ENCODE results near the gene CREM. TPM values are rescaled to one million over a fixed set of nuclear protein-coding genes. Genes with fewer than 3 reads are reported as not detected.

CREM gene
- total RNA-seq, 3 donors from 2014 or later: 11.8 to 27.4 (median 13.5) TPM

DNA sequence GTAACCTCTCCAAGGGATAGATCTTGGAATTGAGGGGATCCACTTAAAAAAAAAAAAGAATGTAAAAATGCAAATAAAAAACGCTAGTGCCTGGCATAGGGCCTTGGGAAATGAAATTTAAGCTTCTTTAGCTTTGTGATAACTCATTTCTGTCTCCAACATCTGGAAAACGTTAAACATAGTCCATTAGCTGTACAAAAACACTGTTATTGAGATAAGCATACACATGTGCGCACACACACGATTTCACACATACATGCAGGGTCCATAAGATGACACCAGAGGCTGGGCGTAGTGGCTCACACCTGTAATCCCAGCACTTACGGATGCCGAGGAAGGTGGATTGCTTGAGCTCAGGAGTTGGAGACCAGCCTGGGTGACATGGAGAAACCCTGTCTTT is 22.8 kb upstream of the CREM start:
- no peak for TF ChIP-seq CTCF (IDR thresholded peaks at IDR 0.05)
- DNase-seq (no peak), ATAC-seq (no peak)
- no peaks in the 10 kb centered on the region for H3K4me1 ChIP-seq (ENCODE audit: low read depth)
- H3K9me3 ChIP-seq: no peaks in the 10 kb centered on the region
- no peak overlapping the region for H3K4me3 ChIP-seq
- intact Hi-C loops (cut with DNase I, micrococcal nuclease): no loop called here
- no peaks in the 10 kb centered on the region for H3K36me3 ChIP-seq (ENCODE audit: low read depth)

- no peak for DNase-seq
- H3K36me3 ChIP-seq (ENCODE audit: low read depth): no peaks in the 10 kb centered on the region
- H3K4me3 ChIP-seq: no peak overlapping the region
- TF ChIP-seq CTCF (IDR thresholded peaks at IDR 0.05): no peak
- ATAC-seq: no peak
- no peaks in the 10 kb centered on the region for H3K9me3 ChIP-seq
- intact Hi-C loops (cut with DNase I, micrococcal nuclease): no loop called here
- no peaks in the 10 kb centered on the region for H3K4me1 ChIP-seq (ENCODE audit: low read depth)
Measured at GRCh38 chr10:35112571-35112970, 14.1 kb upstream of the CREM start.

GRCh38 chr10:35119378-35119777 is 7.3 kb upstream of the CREM start:
- DNase-seq (no peak), ATAC-seq (no peak)
- no peak for TF ChIP-seq CTCF (IDR thresholded peaks at IDR 0.05)
- H3K9me3 ChIP-seq: no peaks in the 10 kb centered on the region
- no peaks in the 10 kb centered on the region for H3K36me3 ChIP-seq (ENCODE audit: low read depth)
- no peak overlapping the region for H3K4me3 ChIP-seq
- H3K4me1 ChIP-seq (ENCODE audit: low read depth): no peaks in the 10 kb centered on the region
- intact Hi-C loops (cut with DNase I, micrococcal nuclease): no loop called here

- no peak for DNase-seq
- intact Hi-C loops (cut with DNase I, micrococcal nuclease): loop anchor here in 1 of 2 donors (5.0 kb wide), 1 partner anchor 93 kb away; no protein-coding TSS in a partner anchor
- H3K9me3 ChIP-seq: no peaks in the 10 kb centered on the region
- no peaks in the 10 kb centered on the region for H3K36me3 ChIP-seq (ENCODE audit: low read depth)
- ATAC-seq: no peak
- H3K4me3 ChIP-seq: no peak overlapping the region
- no peak for TF ChIP-seq CTCF (IDR thresholded peaks at IDR 0.05)
- H3K4me1 ChIP-seq (ENCODE audit: low read depth): no peaks in the 10 kb centered on the region
Measured at GRCh38 chr10:35124540-35124939, 2.1 kb upstream of the CREM start.

GRCh38 chr10:35126062-35126529 is 550 bp upstream of the CREM start:
- Histone ChIP-seq H3K9me3 (no peaks in the 10 kb centered on the region), H3K4me3 (peak overlapping the region; percentile 5), H3K4me1 (ENCODE audit: low read depth) (no peaks in the 10 kb centered on the region), H3K36me3 (ENCODE audit: low read depth) (no peaks in the 10 kb centered on the region)
- intact Hi-C loops (cut with DNase I, micrococcal nuclease): loop anchor here (5.0 kb wide), 1 partner anchor 71 kb away; no protein-coding TSS in a partner anchor
- ATAC-seq (peak; percentile 0), DNase-seq (peak in 1 of 3 donors; percentile 55)
- no peak for TF ChIP-seq CTCF (IDR thresholded peaks at IDR 0.05)

Measured in mucosa of descending colon (tissue), 3 donors.